UCSD-AML1 (cell line): ENCODE measurements around the gene ANGPT4.
"Not testable (repeated sequence)": the region's sequence is repeated elsewhere in the genome, so short reads cannot be mapped to it uniquely, and the experiment has no call there.

Source experiments
- DNase-seq: peaks from one replicate; lab custom pipeline; 2025; ENCODE audit not compliant: unreplicated experiment; lab: John Stamatoyannopoulos, UW

Gene ANGPT4

DNA sequence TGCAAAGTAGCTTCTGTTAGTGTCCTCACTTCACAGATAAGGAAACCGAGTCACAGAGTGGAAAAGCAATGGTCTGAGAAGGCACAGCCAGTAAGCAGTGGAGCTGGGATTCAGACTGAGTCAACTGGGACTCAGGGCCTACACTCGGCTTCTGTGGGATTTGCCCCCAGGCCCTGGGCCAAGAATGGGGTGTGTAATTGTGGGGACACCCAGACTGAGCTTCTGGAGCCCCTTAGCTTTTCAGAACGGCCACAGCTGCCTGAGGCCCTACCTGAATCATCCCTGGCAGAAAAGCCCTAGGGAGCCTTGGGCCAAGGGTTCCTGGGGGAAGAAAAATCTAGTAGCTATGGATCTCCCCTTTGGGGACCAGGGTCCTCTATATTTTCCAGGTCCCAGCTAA lies 6.5 kb downstream of the ANGPT4 start:
- DNase-seq = no peak

DNA sequence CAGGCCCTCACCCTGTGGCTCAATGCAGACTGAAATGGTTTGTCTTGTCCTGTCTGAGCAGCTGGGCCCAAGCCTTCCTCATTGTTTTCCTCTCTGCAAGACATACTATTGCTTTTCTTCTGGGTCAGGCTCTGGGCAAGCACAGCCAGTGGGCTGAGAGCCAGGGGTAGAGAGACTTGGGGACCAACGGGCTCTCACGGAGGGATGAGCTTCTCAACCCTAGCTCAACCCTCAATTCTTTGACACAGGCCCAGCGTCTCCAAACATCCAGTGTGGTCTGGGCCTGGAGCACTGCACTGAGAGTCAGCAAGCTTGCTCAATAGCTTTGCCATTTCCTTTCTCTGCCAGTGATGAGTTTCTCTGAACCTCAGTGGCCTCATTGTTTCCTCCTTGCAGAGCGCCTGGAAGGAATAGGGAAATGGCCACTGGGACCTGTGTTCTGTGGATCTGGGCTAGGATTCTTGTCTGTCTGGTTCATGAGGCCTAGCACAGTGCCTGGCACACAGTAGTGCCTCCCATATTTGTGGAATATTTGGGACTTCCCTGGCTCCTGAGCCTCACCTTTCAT lies 9.3 kb downstream of the ANGPT4 start:
- DNase-seq = no peak

DNA sequence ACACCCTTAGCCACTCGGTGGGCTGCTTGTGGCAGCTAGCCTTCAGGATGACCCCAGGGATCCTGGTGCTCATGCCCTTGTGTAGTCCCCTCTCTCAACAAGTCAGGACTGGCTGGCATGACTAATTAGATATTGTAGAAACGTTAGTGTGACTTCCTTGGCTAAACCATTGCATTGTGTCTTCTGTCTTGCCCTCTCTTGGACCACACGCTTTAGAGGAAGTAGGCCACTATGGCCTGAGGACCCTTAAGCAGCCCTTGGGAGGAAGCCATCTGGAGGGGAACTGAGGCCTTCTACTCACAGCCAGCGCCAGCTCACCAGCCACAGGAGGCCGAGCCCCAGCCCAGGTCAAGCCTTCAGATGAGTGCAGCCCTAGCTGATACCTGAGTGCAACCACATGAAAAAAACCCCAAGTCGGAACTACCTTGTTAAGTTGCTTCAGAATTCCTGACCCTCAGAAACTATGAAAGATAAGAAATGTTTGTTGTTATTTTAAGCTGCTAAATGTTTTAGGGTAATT lies 10.1 kb downstream of the ANGPT4 start:
- DNase-seq = no peak

DNA sequence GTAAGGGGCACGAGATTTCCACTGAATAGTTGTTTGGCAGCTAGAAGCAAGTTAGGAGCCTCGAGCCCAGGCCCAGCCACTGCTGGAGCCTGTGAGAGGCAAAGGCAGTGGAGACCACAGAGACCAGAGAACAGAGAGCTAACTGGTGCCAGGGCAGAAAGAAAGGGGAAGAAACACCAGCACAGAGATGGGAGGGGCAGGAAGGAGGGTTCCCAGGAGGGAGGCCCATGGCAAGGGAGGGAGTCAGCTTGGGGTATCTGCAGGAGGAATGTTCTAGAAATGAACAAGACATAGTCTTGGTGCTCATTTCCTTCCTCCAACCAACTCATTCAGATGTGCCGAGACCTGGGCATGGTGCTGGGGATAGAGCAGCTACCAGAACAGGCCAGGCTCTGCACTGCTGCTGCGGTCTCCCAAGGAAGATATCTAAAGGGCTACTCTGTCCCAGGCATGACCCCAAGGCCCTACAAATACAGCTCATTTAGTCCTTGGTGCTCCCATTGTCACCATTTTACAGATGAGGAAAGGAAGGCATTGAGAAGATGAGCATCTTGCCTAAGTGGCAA lies 10.7 kb downstream of the ANGPT4 start:
- DNase-seq = peak; percentile 68

DNA sequence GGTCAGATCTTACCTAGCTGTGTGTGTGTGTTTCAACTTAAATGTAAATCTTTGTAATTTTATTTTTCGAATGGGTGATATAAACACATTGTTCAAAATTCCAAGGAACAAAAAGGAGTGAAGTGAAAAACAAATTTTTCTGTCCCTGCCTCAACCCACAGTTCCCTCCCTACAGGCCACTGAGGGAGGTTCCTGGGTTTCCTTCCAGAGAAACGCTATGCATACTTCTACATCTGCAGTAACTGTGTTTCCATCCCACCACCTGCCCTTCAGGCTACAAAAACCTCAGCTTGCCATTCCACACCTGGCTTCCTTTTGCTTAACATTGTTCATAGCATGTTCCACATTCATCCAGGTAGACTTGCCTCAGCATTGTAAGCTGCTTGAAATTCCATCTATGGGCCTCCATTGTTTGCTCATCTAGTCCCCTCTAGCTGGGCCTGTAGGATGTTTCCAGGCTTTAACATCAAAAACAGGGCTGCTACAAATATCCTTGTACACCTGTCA lies 12.0 kb downstream of the ANGPT4 start:
- no peak for DNase-seq

DNA sequence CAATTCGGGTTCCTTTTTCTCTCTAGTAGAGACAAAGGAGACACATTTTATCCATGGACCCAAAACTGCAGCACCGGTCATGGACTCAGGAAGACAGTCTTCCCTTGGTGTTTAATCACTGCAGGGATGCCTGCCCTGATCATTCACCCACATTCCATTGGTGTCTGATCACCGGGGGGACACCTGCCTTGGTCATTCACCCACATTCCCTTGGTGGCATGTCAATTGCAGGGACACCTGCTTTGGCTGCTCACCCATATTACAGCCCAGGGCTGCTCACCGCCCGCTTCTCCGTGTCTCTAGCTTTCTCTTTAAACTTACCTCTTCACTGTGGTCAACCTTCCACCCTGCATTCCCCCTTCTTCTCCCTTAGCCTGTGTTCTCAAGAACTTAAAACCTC lies 18.7 kb downstream of the ANGPT4 start:
- not testable (repeated sequence) for DNase-seq

DNA sequence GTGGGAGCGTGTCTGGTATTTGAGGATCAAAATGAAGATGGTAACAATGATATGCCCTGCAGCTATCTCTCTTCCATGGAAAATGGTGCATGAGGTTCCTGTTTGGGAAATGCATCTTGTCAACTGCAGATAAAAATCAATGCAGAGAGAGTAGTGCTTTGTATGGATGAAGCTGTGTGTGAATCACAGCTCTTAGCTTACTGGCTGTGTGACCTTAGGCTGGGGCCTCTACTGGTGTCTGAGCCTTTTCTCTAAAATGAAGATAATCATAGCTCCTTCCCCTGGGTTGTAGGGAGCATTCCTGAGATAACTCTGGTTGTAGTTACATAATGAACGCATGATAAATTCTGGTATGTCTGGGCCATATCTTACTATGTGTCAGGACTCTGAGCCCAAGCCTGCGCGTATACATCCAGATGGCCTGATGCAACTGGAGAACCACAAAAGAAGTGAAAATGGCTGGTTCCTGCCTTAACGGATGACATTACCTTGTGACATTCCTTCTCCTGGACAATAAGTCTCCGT lies 19.6 kb downstream of the ANGPT4 start:
- no peak for DNase-seq

DNA sequence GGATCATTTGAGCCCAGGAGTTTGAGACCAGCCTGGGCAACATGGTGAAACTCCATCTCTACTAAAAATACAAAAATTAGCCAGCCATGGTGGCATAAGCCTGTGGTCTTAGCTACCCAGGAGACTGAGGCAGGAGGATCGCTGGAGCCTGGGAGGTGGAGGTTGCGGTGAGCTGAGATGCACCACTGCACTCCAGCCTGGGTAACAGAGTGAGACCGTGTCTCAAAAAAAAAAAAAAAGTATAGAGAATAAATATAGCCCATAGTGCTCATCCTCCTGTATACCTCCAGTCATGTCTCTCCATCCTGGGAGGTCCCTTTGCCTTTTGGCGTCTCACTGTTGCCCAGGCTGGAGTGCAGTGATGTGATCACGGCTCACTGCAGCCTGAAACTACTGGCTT lies 23.8 kb downstream of the ANGPT4 start:
- not testable (repeated sequence) for DNase-seq

DNA sequence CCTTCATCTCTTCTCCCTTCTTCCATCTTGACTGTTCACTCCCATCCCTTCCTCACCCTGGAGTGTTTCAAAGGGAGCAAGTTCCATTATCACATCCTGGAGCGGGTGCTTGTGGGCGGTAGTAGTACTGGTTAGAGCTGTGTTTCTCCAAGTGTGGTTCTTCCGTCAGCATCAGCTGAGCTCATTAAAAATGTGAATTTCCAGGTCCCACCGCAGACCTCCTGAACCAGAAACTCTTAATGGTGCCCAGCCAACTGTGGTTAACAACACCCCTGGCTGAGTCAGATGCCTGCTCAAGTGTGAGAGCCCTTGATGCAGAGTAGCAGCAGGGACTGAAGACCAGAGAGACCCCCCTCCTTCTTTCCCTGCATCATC lies 24.4 kb downstream of the ANGPT4 start:
- no peak for DNase-seq

DNA sequence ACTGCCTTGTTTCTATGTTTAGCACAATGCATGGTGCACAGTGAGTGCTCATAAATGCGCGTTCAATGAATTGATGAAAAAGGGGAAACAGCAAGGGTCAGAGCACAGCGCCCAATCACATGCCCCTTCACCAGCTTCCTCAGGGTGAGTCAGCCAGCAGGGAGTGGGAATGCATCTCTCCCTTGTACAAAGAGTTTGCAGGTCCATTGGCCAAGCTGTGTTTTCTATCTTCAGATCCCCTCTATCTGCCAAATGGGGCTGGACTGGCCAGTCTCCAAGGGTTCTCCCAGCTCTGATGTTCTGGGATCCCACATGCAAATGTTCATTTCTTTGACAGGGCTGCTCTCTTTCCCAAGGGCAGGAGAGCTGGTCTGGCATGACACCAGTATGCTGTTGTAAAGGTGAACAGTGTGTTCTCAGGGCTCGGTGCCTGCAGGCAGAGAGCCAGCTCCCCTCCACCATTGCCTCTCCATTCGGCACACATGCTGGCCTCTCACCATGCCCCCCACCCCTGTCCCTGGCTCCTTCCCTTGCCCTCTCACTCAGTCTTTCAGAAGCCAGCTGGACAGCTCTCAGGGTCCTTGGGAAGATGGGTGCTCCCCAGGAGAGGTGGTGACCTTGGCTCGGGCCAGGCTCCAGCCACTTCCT lies 25.0 kb downstream of the ANGPT4 start:
- no peak for DNase-seq

DNA sequence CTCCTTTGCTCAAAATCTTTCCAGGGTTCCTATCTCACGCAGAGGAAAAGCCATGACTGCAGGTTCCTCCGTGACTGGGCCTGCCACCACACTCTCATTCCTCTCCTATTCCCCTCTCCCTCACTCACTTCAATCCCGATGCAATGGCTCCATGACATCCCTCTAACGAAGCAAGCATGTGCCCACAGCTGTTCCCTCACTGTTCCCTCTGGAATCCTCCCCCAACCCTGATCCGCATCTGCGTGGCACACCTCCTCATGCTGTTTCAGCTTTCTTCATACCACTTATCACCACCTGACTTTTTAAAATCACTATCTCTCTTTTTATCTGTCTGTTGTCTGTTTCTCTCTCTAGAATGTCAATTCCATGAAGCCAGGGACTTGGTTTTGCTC lies 25.5 kb downstream of the ANGPT4 start:
- no peak for DNase-seq

DNA sequence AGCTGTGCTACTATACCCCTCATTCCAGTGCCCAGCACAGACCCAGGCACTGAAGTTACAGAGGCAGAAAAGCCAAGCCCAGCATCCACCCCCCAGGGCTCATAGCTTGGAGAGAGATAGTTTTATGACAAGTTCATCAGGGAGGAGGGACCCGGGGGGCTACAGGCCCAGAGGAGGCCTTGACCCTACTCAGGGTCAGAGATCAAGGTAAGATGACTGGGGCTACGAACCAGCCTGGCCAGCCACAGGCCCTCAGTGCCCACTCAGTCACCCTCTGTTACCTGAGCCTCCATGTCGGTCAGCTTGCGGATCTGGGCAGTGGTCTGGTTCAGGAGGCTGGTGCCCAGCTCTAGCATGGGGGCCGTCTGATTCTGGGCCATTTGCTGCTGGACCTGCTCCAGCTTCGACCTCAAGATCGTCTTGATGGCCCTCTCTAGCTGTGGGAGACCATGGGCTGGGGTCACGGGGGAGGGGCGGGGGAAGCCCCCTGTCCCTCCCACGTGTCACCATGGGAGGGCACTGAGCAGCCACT lies 26.1 kb downstream of the ANGPT4 start:
- no peak for DNase-seq

DNA sequence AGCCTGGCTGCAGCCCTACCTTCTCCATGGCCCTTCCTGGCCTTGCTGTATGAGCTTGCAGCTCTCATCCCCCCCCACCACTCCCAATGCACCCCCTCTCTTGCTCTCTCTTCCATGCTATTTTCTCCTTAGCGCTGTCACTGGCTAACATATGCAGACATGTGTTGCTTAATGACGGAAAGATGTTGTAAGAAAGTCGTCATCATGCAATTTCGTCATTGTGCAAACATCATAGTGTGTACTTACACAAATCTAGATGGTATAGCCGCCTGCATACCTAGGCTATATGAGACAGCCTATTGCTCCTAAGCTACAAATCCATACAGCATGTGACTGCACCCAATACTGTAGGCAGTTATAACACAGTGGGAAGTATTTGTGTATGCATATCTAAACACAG lies 27.0 kb downstream of the ANGPT4 start:
- DNase-seq = no peak

DNA sequence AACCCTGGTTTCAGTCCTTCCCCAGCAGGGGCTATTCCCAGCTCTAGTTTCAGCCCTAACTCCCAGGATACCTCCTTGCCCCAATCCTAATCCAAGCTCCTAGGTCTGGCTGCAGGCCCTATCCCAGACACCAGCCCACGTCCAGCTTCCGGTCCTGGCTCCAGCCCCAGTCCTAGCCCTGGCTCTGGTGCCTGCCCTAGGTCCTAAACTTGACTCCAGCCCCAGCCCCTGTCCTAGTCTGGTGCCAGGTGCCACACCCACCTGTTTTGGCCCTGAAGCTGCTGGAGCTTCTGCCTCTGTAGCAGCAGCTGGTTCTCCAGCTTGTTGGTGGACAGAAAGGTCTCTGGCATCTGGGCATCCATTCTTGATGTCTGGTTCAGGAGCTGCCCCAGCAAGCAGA lies 28.1 kb downstream of the ANGPT4 start:
- no peak for DNase-seq

DNA sequence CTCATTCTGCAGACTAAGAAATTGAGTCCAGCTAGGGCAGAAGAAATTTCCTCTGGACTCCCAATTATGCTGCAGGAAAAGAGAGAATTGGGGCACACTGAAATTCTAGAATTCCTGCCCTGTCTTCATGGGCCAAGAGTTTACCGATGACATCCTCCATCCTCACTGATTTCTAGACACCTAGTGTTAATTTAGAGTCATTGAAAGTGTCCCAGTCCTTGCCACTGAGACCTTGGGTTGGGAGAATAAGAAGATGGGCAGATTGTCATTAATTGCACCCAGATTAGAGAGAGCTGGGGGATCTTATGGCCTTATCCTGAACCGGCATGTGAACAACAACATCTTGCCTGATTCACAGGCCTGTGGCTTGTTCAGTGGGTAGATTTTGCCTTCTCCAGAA lies 29.0 kb downstream of the ANGPT4 start:
- DNase-seq = no peak

DNA sequence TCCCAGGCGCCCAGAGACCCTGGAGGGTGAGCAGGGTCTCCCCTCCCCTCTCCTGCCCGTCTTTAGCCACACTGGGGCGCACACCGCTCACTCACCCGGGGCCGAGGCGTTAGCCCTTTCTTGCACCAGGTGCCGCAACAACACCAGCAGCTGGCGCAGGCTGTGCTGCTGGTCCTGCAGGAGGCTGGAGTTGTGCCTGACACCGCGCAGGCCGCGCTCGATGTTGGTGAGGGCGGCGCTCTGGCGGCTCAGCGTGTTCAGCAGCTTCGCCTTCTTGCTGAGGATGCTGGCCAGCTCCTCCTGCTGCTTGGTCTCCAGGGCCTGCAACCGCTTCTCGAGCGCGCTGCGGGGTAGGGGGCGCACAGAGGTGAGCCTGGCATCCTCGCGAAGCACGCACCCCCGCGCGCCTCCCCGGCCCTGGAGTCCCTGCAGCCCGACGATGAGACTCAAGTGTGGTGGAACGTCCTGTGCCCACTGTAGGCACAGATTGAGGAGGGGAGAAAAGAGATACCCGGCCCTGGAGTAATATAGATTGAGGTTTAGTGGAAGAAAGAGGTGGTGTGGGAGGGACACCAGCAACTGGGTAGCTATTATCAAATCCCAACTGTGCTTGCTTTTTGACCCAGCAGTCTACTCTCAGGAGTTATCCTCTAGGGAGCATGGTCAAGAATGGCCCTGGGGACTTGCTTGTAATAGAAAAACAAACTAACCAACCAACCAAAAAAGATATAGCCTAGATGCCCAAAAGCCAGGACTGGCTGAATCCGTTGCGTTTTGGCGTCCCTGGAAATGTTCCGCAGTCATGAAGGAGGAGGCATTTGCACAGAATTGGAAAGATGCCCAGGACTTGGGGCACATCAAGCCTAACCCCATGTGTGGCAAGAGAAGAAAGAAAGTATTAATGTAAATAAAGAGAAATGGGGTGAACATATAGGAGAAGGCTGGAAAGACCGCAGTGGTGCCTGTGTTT lies 30.9 kb downstream of the ANGPT4 start:
- peak; percentile 85 for DNase-seq

DNA sequence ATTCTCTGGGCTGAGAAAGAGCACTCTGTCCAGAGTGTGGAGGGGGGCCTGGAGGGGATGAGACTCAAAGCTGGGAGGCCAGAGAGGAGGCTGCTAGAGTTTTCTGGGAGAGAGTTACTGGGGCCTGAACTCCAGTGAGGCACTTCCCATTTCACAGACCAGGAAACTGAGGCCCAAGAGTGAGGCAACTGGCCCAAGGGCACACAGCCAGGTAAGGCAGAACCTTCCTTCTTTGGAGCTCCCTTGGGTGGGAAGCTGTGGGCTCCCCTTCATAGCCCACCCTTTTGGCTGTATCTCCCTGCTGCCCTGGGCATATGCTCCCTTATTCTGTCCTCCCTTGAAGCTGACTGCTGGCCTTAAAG lies 34.4 kb downstream of the ANGPT4 start:
- DNase-seq = no peak

DNA sequence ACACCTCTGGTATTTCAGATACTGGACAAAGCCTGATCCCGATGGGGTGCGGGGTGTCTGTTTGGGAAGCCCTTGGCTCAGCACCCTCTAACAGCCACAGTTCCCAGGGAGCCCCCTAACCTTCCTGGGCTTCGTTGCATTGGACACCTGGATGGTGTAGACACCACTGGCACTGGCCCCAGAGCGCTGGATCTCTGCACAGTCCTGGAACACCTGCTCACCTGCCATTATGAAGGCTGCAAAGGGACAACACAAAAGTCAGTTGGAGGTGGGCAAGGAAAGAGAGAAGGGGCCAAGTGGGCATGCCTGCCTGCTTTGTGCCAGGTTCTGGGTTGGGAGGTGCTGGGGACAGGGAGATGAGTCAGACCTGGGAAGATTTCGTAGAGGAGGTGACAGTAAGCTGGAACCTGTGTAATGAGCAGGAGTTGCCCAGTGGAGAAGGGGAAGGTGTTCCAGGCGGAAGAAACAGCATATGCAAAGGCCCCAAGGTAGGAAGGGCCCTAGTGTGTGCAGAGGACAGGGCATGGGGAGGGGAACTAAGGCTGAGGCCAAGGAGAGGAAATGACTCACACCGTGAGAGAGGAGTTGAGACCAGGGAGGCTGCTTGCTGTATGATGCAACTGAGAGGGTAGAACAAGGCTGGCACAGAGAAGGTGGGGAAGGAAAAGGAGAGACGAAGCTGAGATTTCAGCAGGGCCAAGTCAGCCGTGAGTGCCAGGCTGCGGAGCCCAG lies 34.9 kb downstream of the ANGPT4 start:
- DNase-seq = peak; percentile 36

DNA sequence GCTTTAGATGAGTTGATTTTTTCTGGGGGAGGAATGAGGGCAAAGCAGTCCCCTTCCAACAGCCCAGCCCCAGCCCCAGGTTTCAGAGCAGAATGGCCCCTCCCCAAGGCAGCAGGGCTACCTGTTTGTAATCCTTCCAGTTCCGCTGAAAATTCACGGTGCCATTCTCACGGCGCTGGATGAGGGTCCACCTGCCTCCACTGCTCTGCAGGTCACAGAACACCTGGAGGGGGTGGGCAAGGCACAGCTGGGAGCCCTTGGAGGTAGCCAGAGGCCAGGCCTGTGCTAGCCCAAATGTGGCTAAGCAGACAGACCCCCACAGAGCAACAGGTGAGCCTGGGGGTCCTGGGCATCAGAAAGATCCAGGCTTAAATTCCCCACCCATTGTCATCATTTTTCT lies 36.5 kb downstream of the ANGPT4 start:
- no peak for DNase-seq
